Stomach (tissue), 19 donors: ENCODE results near the gene NLRP8. TPM values are rescaled to one million over a fixed set of nuclear protein-coding genes. Genes with fewer than 3 reads are reported as not detected.

Experiments
- DNase-seq, 2 donors: peaks; one replicate each; pipeline versions ENCODE4 v3.0.0 to v3.0.0-alpha.2; 2013 to 2019
- H3K27ac ChIP-seq, 5 donors: fragments of 200-600 bp in 4 of 5; sonication (generic) in 4 of 5; one replicate each; pipeline ENCODE4 v1.5.1; 2013 to 2019; ENCODE audit warnings: mild to moderate bottlenecking in 1 of 5, moderate library complexity in 1 of 5
- H3K27me3 ChIP-seq, 3 donors: fragments of 200-600 bp; sonication (generic); one replicate each; pipeline ENCODE4 v1.5.1; 2017 to 2019; ENCODE audit warnings: mixed run types in 1 of 3
- H3K36me3 ChIP-seq, 4 donors: fragments of 200-600 bp; sonication (generic); 1 replicate in 3 of 4; 2 replicates in 1 of 4; pipeline ENCODE4 v1.5.1; 2016 to 2019
- H3K4me1 ChIP-seq, 4 donors: fragments of 200-600 bp; sonication (generic); one replicate each; pipeline ENCODE4 v1.5.1; 2016 to 2019
- H3K4me3 ChIP-seq, 4 donors: fragments of 200-600 bp; sonication (generic) in 3 of 4; one replicate each; pipeline ENCODE4 v1.5.1; 2016 to 2019; ENCODE audit warnings: mild to moderate bottlenecking in 1 of 4
- H3K9me3 ChIP-seq, 4 donors: fragments of 200-600 bp; sonication (generic); one replicate each; pipeline ENCODE4 v1.5.1; 2016 to 2019
- EP300 ChIP-seq: sonication (generic); formaldehyde crosslinking; IDR thresholded peaks from one replicate; pipeline ENCODE4 v1.6.1; 2017; ENCODE audit warnings: antibody characterized with exemption
- POLR2A ChIP-seq, 4 donors: fragments of 450-650 bp; IDR thresholded peaks; one replicate each; pipeline ENCODE4 v1.6.1; 2016; ENCODE audit warnings: antibody characterized with exemption in 4 of 4, control low read depth in 2 of 4, mild to moderate bottlenecking in 1 of 4, moderate library complexity in 1 of 4
- POLR2AphosphoS5 ChIP-seq, 3 donors: sonication (generic); formaldehyde crosslinking; IDR thresholded peaks; one replicate each; pipeline ENCODE4 v1.6.1; 2016; ENCODE audit warnings: antibody characterized with exemption in 3 of 3
- WGBS, 5 donors: extraction: QIAGEN DNeasy Blood & Tissue Kit in 3 of 5; methylation state at CpG; one replicate each; pipeline versions ENCODE4 v1.1.5 to v1.1.7; 2013 to 2018; 5-methylcytosine and 5-hydroxymethylcytosine counted together
- intact Hi-C: fragments of 100-400 bp; cut with DNase I; formaldehyde crosslinking; loops from one replicate; pipeline ENCODE4 v1.15.1; 2023; ENCODE audit warnings: low total_unique reads
- long read RNA-seq, 10 donors: transcript quantifications; one replicate each; lab custom pipeline, GENCODE V29; 2026
- polyA plus RNA-seq, 3 donors: library from polyadenylated mRNA; stranded (reverse); fragments of 200-250 nt; gene quantifications; one replicate each; pipeline ENCODE4 v1.2.3, GENCODE V29; 2013
- total RNA-seq, 5 donors: library from RNA; depleted of rRNA; stranded (reverse); fragments of >200 nt; gene quantifications; one replicate each; pipeline versions ENCODE4 v1.1.0 to v1.2.3, GENCODE V29; 2014 to 2016
- TF ChIP-seq, protein P1 (sequence below), 7 experiments: fragments of 450-650 bp in 4 of 7; fragments of 200-600 bp in 3 of 7; sonication (generic) in 3 of 7; IDR thresholded peaks; one replicate each; pipeline ENCODE4 v1.5.1; 2016 to 2019; ENCODE audit warnings: antibody characterized with exemption in 7 of 7, control low read depth in 2 of 7, mild to moderate bottlenecking in 1 of 7
- donor health status: healthy with polysubstance abuse.
- donor health status: Bipolar disorder and iron deficiency.
- donor health status: healthy.

NLRP8 gene
- total RNA-seq (not detected), polyA plus RNA-seq (not detected)
- long read RNA-seq, donor 1, result 0 reads
- long read RNA-seq, donor 2, result 0 reads
- long read RNA-seq, donor 3, result 0 reads
- long read RNA-seq, donor 4, result 0 reads
- long read RNA-seq, donor 5, result 0 reads
- long read RNA-seq, donor 6, result 0 reads
- long read RNA-seq, donor 7, result 0 reads
- long read RNA-seq, donor 8, result 0 reads
- long read RNA-seq, donor 9, result 0 reads
- long read RNA-seq, donor 10, result 0 reads

DNA sequence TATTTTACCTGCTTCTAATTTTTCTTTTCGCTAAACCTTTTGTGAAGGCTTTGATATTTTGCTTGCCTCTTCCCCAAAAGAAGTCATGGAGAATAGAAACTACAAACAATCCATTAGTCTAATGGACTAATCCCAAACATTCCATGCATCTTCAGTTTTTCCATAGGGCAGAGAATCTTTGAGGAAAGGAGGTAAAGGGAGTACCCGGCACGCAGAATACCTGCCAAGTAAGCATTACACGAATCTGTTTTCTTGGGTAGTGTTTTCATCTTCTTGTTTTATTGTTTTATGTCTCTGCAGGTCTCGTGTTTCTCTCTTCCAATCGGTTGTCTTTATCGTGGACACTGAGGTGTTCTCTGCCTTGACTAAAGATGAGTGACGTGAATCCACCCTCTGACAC is at the start of gene NLRP8:
TSS of gene NLRP8 (plus strand) at position 301 of the 400 bp plus-strand sequence.
- no peaks in the 10 kb centered on the region for H3K4me1 ChIP-seq
- TF ChIP-seq, protein P1, sequence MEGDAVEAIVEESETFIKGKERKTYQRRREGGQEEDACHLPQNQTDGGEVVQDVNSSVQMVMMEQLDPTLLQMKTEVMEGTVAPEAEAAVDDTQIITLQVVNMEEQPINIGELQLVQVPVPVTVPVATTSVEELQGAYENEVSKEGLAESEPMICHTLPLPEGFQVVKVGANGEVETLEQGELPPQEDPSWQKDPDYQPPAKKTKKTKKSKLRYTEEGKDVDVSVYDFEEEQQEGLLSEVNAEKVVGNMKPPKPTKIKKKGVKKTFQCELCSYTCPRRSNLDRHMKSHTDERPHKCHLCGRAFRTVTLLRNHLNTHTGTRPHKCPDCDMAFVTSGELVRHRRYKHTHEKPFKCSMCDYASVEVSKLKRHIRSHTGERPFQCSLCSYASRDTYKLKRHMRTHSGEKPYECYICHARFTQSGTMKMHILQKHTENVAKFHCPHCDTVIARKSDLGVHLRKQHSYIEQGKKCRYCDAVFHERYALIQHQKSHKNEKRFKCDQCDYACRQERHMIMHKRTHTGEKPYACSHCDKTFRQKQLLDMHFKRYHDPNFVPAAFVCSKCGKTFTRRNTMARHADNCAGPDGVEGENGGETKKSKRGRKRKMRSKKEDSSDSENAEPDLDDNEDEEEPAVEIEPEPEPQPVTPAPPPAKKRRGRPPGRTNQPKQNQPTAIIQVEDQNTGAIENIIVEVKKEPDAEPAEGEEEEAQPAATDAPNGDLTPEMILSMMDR (IDR thresholded peaks at IDR 0.05), result no peak
- TF ChIP-seq POLR2AphosphoS5 (IDR thresholded peaks at IDR 0.05), result no peak
- no peak for TF ChIP-seq POLR2A (IDR thresholded peaks at IDR 0.05)
- TF ChIP-seq EP300, result no peak
- H3K4me3 ChIP-seq, result no peak within 1 kb of the TSS
- no peaks in the 10 kb centered on the region for H3K27me3 ChIP-seq
- H3K36me3 ChIP-seq, result no peaks in the 10 kb centered on the region
- no peak within 1 kb of the TSS for H3K27ac ChIP-seq
- H3K9me3 ChIP-seq, result peaks cover 0 to 42% (median 13%) of the 10 kb centered on the region in 4 donors
- intact Hi-C loops, result no loop called here
- 76 to 84% (median 80%) methylated on average over 8 of the region's 8 CpGs for WGBS, 5 donors
- no peak for DNase-seq

DNA sequence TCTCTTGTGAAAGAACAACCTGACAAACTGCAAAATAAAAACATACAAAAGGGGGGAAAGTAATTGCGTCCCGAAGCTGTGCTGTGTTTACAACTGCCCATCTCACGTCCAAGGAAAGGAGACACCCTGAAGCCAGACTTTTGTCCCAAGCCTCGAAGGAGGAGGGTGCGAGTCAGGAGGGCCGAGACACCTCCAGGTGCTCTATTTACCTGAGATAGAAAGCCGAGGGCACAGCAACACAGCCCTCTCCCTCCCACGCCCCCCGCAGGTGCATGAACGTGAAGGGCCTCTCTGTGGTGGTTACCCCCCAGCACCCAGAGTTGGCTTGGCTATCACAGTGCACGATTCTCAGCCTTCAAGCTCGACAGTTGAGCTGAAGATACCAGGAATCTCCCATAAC is 48.7 kb upstream of the NLRP8 start:
- TF ChIP-seq POLR2AphosphoS5 (IDR thresholded peaks at IDR 0.05) (no peak), EP300 (no peak), POLR2A (IDR thresholded peaks at IDR 0.05) (no peak)
- TF ChIP-seq, protein P1 (IDR thresholded peaks at IDR 0.05), result no peak

DNA sequence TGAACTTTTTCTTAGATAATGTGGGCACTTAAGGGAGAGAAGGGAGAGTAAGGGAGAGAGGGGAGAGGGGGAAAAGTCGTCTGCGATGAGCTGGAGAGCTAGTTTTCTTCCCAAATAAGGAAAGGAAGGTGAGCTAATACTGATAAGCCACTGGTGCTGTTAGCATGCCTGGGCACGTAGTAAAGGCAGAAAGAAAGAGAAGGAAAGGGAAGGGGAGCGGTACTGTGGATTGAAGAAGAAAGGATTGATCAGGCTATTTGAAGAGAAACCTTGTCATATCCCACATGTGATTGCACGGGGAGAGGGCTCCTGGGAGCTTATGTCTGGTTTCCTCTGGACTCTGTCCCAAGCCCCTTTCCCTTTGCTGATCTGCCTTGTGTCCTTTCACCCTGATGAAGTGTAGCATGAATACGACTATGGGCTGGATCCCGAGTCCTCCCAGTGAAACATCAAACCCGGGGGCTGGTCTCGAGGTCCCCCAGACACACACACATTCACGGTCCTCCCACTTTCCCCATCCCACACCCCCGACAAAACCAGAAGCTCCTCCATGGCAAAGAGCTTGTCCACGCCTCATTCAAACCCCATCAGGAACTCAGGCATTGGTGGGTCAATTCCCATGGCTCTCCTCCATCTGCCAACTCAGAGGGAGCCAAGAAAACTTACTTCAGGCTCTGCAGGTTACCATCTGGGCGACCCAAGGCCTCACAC is 46.1 kb upstream of the NLRP8 start:
- H3K4me1 ChIP-seq, result no peaks in the 10 kb centered on the region
- H3K27ac ChIP-seq, result no peak overlapping the region
- no peak for DNase-seq
- WGBS, 5 donors, result 62 to 74% (median 68%) methylated on average over 13 of the region's 13 CpGs
- H3K4me3 ChIP-seq, result no peak overlapping the region
- no peaks in the 10 kb centered on the region for H3K9me3 ChIP-seq
- TF ChIP-seq, protein P1 (IDR thresholded peaks at IDR 0.05), result no peak
- TF ChIP-seq POLR2A (IDR thresholded peaks at IDR 0.05) (no peak), EP300 (no peak), POLR2AphosphoS5 (IDR thresholded peaks at IDR 0.05) (no peak)
- H3K36me3 ChIP-seq, result no peaks in the 10 kb centered on the region
- intact Hi-C loops, result no loop called here
- H3K27me3 ChIP-seq, result peaks cover 0 to 3% (median 0%) of the 10 kb centered on the region in 3 donors

More for the DNA sequence above, 48.7 kb upstream of the NLRP8 start:
- WGBS, 5 donors, result 72 to 80% (median 75%) methylated on average over 12 of the region's 12 CpGs
- no peaks in the 10 kb centered on the region for H3K4me1 ChIP-seq
- no peaks in the 10 kb centered on the region for H3K36me3 ChIP-seq
- peaks cover 0 to 3% (median 0%) of the 10 kb centered on the region in 3 donors for H3K27me3 ChIP-seq
- intact Hi-C loops, result no loop called here
- H3K27ac ChIP-seq, result no peak overlapping the region
- DNase-seq, result no peak
- no peaks in the 10 kb centered on the region for H3K9me3 ChIP-seq
- H3K4me3 ChIP-seq, result no peak overlapping the region

DNA sequence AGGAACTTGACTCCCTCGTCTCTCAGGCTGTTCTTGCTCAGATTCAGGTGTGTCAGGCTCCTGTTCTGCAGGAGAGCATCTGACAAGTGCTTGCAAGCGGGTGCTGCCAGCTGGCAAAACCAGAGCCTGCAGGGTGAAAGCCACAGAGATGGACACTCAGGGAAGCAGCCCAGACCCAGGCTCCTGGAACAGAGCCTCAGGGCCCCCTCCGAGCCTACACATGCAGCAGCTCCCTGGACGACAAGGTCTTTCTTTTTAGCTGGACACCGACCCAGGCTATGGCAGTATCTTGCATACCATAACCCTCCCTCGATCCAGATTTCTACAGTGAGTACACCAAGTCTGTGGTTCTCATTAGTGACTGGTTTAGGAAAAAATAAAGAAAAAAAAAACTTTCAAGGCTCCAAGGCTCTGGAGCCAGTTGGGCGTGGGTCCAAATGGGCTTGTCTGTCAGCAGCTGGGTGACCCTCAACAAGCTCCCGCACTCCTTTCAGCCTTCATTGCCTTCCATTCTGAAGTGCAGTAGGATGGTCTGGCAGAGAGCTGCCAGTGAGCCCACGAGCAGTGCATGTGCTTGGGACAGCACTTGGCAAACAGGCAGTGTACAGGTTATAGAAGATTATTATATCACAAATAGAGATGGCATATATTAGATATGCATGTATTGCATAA is 45.4 kb upstream of the NLRP8 start:
- intact Hi-C loops, result no loop called here
- DNase-seq, result no peak
- Histone ChIP-seq H3K27ac (no peak overlapping the region), H3K4me3 (no peak overlapping the region), H3K4me1 (no peaks in the 10 kb centered on the region), H3K9me3 (no peaks in the 10 kb centered on the region), H3K36me3 (no peaks in the 10 kb centered on the region), H3K27me3 (peaks cover 0 to 3% (median 0%) of the 10 kb centered on the region in 3 donors)
- TF ChIP-seq EP300, result no peak
- TF ChIP-seq, protein P1 (IDR thresholded peaks at IDR 0.05), result no peak
- no peak for TF ChIP-seq POLR2A (IDR thresholded peaks at IDR 0.05)
- TF ChIP-seq POLR2AphosphoS5 (IDR thresholded peaks at IDR 0.05), result no peak
- 67 to 77% (median 70%) methylated on average over 9 of the region's 9 CpGs for WGBS, 5 donors
